HepG2 (cell line): Measurements from ENCODE around the gene EIF3L. TPM values are rescaled to one million over a fixed set of nuclear protein-coding genes. Genes with fewer than 3 reads are reported as not detected.
A peak's percentile ranks its signal among the peaks of the same experiment; 100 is the strongest.

Source experiments
- AKNA ChIP-seq: sonication (generic); formaldehyde crosslinking; IDR thresholded peaks from 2 replicates; pipeline ENCODE4 v1.4.0; 2020; ENCODE audit warnings: missing genetic modification reagents, borderline replicate concordance
- BCL3 ChIP-seq: sonication (generic); formaldehyde crosslinking; IDR thresholded peaks from 2 replicates; pipeline ENCODE4 v1.5.1; 2020; ENCODE audit warnings: mild to moderate bottlenecking, missing genetic modification reagents, moderate library complexity
- CTCF ChIP-seq: sonication (generic); formaldehyde crosslinking; IDR thresholded peaks from 2 replicates; pipeline ENCODE4 v1.5.0; 2020; ENCODE audit warnings: mild to moderate bottlenecking, missing genetic modification reagents, moderate library complexity
- DNMT1 ChIP-seq: sonication (generic); formaldehyde crosslinking; IDR thresholded peaks from 2 replicates; pipeline ENCODE4 v1.5.1; 2020; ENCODE audit warnings: mild to moderate bottlenecking, missing genetic modification reagents
- GLMP ChIP-seq: sonication (generic); formaldehyde crosslinking; IDR thresholded peaks from 2 replicates; pipeline ENCODE4 v1.9.0; 2021; ENCODE audit warnings: missing genetic modification reagents, mild to moderate bottlenecking, borderline replicate concordance
- MED8 ChIP-seq: sonication (generic); formaldehyde crosslinking; IDR thresholded peaks from 2 replicates; pipeline ENCODE4 v1.8.1; 2023; ENCODE audit warnings: mild to moderate bottlenecking, missing genetic modification reagents; ENCODE audit not compliant: insufficient replicate concordance
- SOX13 ChIP-seq, 3 experiments: fragments of 450-650 bp in 1 of 3; sonication (generic) in 1 of 3; formaldehyde crosslinking in 1 of 3; IDR thresholded peaks in 2 of 3; conservative IDR thresholded peaks in 1 of 3; 2 replicates each; pipeline versions ENCODE4 v1.5.0 to v1.6.1; 2016 to 2020; ENCODE audit warnings: antibody characterized with exemption in 1 of 3, mild to moderate bottlenecking in 1 of 3, missing compliant biosample characterization in 1 of 3, missing genetic modification reagents in 1 of 3, moderate library complexity in 1 of 3
- ZBTB20 ChIP-seq: sonication (generic); formaldehyde crosslinking; IDR thresholded peaks from 2 replicates; pipeline ENCODE4 v1.8.1; 2023; ENCODE audit warnings: missing genetic modification reagents, low read depth, mild to moderate bottlenecking, borderline replicate concordance
- ZBTB3 ChIP-seq: sonication (generic); formaldehyde crosslinking; IDR thresholded peaks from 2 replicates; pipeline ENCODE4 v1.4.0; 2020; ENCODE audit warnings: low read depth, mild to moderate bottlenecking, moderate library complexity, missing genetic modification reagents, borderline replicate concordance
- ZNF251 ChIP-seq: sonication (generic); formaldehyde crosslinking; IDR thresholded peaks from 2 replicates; pipeline ENCODE4 v1.9.0; 2021; ENCODE audit warnings: mild to moderate bottlenecking, missing genetic modification reagents
- ZNF552 ChIP-seq: sonication (generic); formaldehyde crosslinking; IDR thresholded peaks from 2 replicates; pipeline ENCODE4 v1.9.0; 2022; ENCODE audit warnings: missing genetic modification reagents, mild to moderate bottlenecking, borderline replicate concordance
- ZNF883 ChIP-seq: sonication (generic); formaldehyde crosslinking; IDR thresholded peaks from 2 replicates; pipeline ENCODE4 v1.5.1; 2020; ENCODE audit warnings: mild to moderate bottlenecking, missing genetic modification reagents; ENCODE audit errors: not compliant biosample characterization
- polyA plus RNA-seq, 8 experiments: library from polyadenylated mRNA; depleted of rRNA in 3 of 8; stranded (reverse) in 7 of 8; unstranded in 1 of 8; fragments of >200 nt; fragmentation: Illumina TruSeq in 4 of 8; extraction: Trizol in 4 of 8; gene quantifications; 2 replicates each; pipeline versions ENCODE4 v1.2.1 to v1.2.3, GENCODE V29; 2011 to 2016; ENCODE audit warnings: low read depth in 4 of 8, missing spikeins in 1 of 8, mixed read lengths in 1 of 8; ENCODE audit not compliant: insufficient read depth in 1 of 8
- total RNA-seq, 5 experiments: library from RNA; depleted of rRNA; stranded (reverse); fragments of >200 nt; fragmentation: Illumina TruSeq; extraction: Trizol; gene quantifications; 2 replicates each; pipeline ENCODE4 v1.2.3, GENCODE V29; 2016; ENCODE audit warnings: low read depth in 1 of 5

EIF3L gene
- total and polyA plus RNA-seq, 2 of the 13 experiments (the other 11 are each of a cell fraction or from before 2014, with no cell fraction given), result 514 to 793 TPM

- TF ChIP-seq GLMP (no peak), DNMT1 (CRISPR knock-in tag) (0 out of 2 replicates have a peak, but pooled peaks have one; percentile 30), ZNF552 (CRISPR knock-in tag) (no peak), BCL3 (CRISPR knock-in tag) (0 out of 2 replicates have a peak, but pooled peaks have one; percentile 63), MED8 (CRISPR knock-in tag) (no peak), SOX13 (IDR thresholded peaks at IDR 0.05) (no peak), SOX13 (CRISPR knock-in tag; conservative IDR thresholded peaks at IDR 0.05 in 1 of 2, IDR thresholded peaks at IDR 0.05 in 1 of 2) (no peak), CTCF (peak; percentile 44; the same call in 1 of the 2 replicates), ZNF883 (peak; percentile 73), ZBTB3 (no peak), ZNF251 (no peak), AKNA (CRISPR knock-in tag) (no peak), ZBTB20 (no peak)
Measured at GRCh38 chr22:37905534-37906363, 56.5 kb downstream of the EIF3L start, which contains the start of gene MICALL1 (continued).
